ENCODE results near the gene PPP1R10.

The PPP1R10 gene

GRCh38 chr6:30578051-30578450, 39.0 kb downstream of the PPP1R10 start:
- H3K4me3 ChIP-seq (replicated peaks; ENCODE audit: low read depth, low read length), result no peak overlapping the region
- no peak for DNase-seq (ENCODE audit: low read depth)
- no peak for TF ChIP-seq CTCF (IDR thresholded peaks at IDR 0.05; ENCODE audit: low read length, missing control alignments)

- H3K4me3 ChIP-seq (replicated peaks; ENCODE audit: low read depth, low read length), result no peak overlapping the region
- TF ChIP-seq CTCF (IDR thresholded peaks at IDR 0.05; ENCODE audit: low read length, missing control alignments), result no peak
- no peak for DNase-seq (ENCODE audit: low read depth)
These were observed 43.9 kb downstream of the PPP1R10 start for GRCh38 chr6:30573113-30573512.

GRCh38 chr6:30572148-30572547, 44.9 kb downstream of the PPP1R10 start:
- no peak for TF ChIP-seq CTCF (IDR thresholded peaks at IDR 0.05; ENCODE audit: low read length, missing control alignments)
- DNase-seq (ENCODE audit: low read depth), result no peak
- H3K4me3 ChIP-seq (replicated peaks; ENCODE audit: low read depth, low read length), result peak overlapping the region; percentile 96

- no peak for TF ChIP-seq CTCF (IDR thresholded peaks at IDR 0.05; ENCODE audit: low read length, missing control alignments)
- DNase-seq (ENCODE audit: low read depth), result no peak
- peak overlapping the region; percentile 96 for H3K4me3 ChIP-seq (replicated peaks; ENCODE audit: low read depth, low read length)
These were observed 45.3 kb downstream of the PPP1R10 start for GRCh38 chr6:30571762-30572082.

GRCh38 chr6:30571075-30571761, 45.8 kb downstream of the PPP1R10 start, which contains the start of gene ABCF1:
Gene ABCF1, plus strand, starts transcription at chr6:30571442. Its CDS starts 46 bp downstream, at chr6:30571488.
- no peak for TF ChIP-seq CTCF (IDR thresholded peaks at IDR 0.05; ENCODE audit: low read length, missing control alignments)
- DNase-seq (ENCODE audit: low read depth), result peak; percentile 98
- H3K4me3 ChIP-seq (replicated peaks; ENCODE audit: low read depth, low read length), result peak within 1 kb of the TSS; percentile 96

GRCh38 chr6:30570740-30571074, 46.3 kb downstream of the PPP1R10 start:
- peak overlapping the region; percentile 96 for H3K4me3 ChIP-seq (replicated peaks; ENCODE audit: low read depth, low read length)
- no peak for TF ChIP-seq CTCF (IDR thresholded peaks at IDR 0.05; ENCODE audit: low read length, missing control alignments)
- DNase-seq (ENCODE audit: low read depth), result no peak

- TF ChIP-seq CTCF (IDR thresholded peaks at IDR 0.05; ENCODE audit: low read length, missing control alignments), result no peak
- no peak for DNase-seq (ENCODE audit: low read depth)
- H3K4me3 ChIP-seq (replicated peaks; ENCODE audit: low read depth, low read length), result peak overlapping the region; percentile 96
These were observed 46.8 kb downstream of the PPP1R10 start for GRCh38 chr6:30570263-30570662.

Data from fibroblast of pulmonary artery (primary cell).